GM12878 (cell line): ENCODE results near the gene FOXP3. TPM values are rescaled to one million over a fixed set of nuclear protein-coding genes. Genes with fewer than 3 reads are reported as not detected.

Source experiments
- ATAC-seq: fragments of 200-7000 bp; cut with Tn5 transposase; 3 replicates; pipeline ENCODE4 v1.9.1; 2020; ENCODE audit warnings: mild to moderate bottlenecking, moderate library complexity
- BruUV-seq: library from RNA; stranded (reverse); fragments of 400-500 nt; replicated peaks from 2 replicates; lab custom pipeline; 2021; lab: Mats Ljungman, UMichigan
- CTCF ChIA-PET: fragments of 300-600 bp; sonication (Branson Sonifier 250); formaldehyde crosslinking; extraction: SDS; loops from one replicate; lab custom pipeline; 2021; ENCODE audit warnings: inconsistent platforms; lab: Yijun Ruan, JAX
- POLR2A ChIA-PET: fragments of 350-600 bp; formaldehyde crosslinking; extraction: SDS; loops from one replicate; lab custom pipeline; 2021; ENCODE audit warnings: inconsistent platforms; lab: Charles Lee
- RAD21 ChIA-PET: fragments of 300-600 bp; sonication (Branson Sonifier 250); formaldehyde crosslinking; loops from one replicate; lab custom pipeline; 2023; ENCODE audit warnings: antibody characterized with exemption; ENCODE audit not compliant: unreplicated experiment; lab: Charles Lee
- SMC1A ChIA-PET: fragments of 300-600 bp; sonication (Branson Sonifier 250); formaldehyde crosslinking; loops from one replicate; lab custom pipeline; 2023; ENCODE audit not compliant: unreplicated experiment, uncharacterized antibody; lab: Charles Lee
- DNase-seq: peaks from one replicate; pipeline ENCODE4 v3.0.0-alpha.2; 2011; ENCODE audit warnings: low read depth, low spot score
- FAIRE-seq: peaks from 3 replicates; lab custom pipeline; 2011; peaks lifted over from hg19 to GRCh38; lab: Jason Lieb, UNC
- H2AFZ ChIP-seq: 2 replicates; pipeline ENCODE4 v1.6.0; 2011; ENCODE audit warnings: low read depth, low read length, control low read depth; ENCODE audit not compliant: control insufficient read depth
- H3K27ac ChIP-seq: 2 replicates; pipeline ENCODE4 v1.5.1; 2011; ENCODE audit warnings: control low read depth; ENCODE audit not compliant: control insufficient read depth, insufficient read depth
- H3K27me3 ChIP-seq, 2 experiments: replicated peaks in 1 of 2; 2 replicates each; pipeline versions ENCODE4 v1.6.0 to v1.6.1; 2011; ENCODE audit warnings: low read length in 1 of 2; ENCODE audit not compliant: control insufficient read depth in 2 of 2, insufficient read depth in 2 of 2
- H3K36me3 ChIP-seq, 2 experiments: 2 replicates each; pipeline ENCODE4 v1.5.1; 2011; ENCODE audit warnings: low read length in 1 of 2; ENCODE audit not compliant: control insufficient read depth in 2 of 2, insufficient read depth in 2 of 2
- H3K4me1 ChIP-seq: 2 replicates; pipeline ENCODE4 v1.6.1; 2011; ENCODE audit warnings: mild to moderate bottlenecking, low read length, moderate library complexity, mixed read lengths; ENCODE audit not compliant: control insufficient read depth, insufficient read depth
- H3K4me2 ChIP-seq: 2 replicates; pipeline ENCODE4 v1.6.0; 2011; ENCODE audit warnings: control low read depth; ENCODE audit not compliant: control insufficient read depth, insufficient read depth
- H3K4me3 ChIP-seq: fragments of 200-600 bp; sonication (generic); 2 replicates; pipeline ENCODE4 v1.5.1; 2016
- H3K79me2 ChIP-seq: 2 replicates; pipeline ENCODE4 v1.6.0; 2011; ENCODE audit warnings: low read length; ENCODE audit not compliant: control insufficient read depth, insufficient read depth
- H3K9ac ChIP-seq: 2 replicates; pipeline ENCODE4 v1.8.0; 2011; ENCODE audit warnings: low read length, control low read depth, mixed read lengths; ENCODE audit not compliant: control insufficient read depth, insufficient read depth
- H3K9me3 ChIP-seq: replicated peaks from 3 replicates; pipeline ENCODE4 v1.5.1; 2011; ENCODE audit warnings: mild to moderate bottlenecking, low read length; ENCODE audit not compliant: control insufficient read depth, insufficient read depth
- H4K20me1 ChIP-seq: 2 replicates; pipeline ENCODE4 v1.6.0; 2011; ENCODE audit not compliant: control insufficient read depth, insufficient read depth
- BHLHE40 ChIP-seq, 2 experiments: fragments of 450-650 bp in 1 of 2; IDR thresholded peaks; 2 replicates each; pipeline ENCODE4 v1.6.1; 2011 to 2017; ENCODE audit warnings: low read depth in 2 of 2, borderline replicate concordance in 1 of 2, improper control_type of control experiment in 1 of 2, low read length in 1 of 2, mild to moderate bottlenecking in 1 of 2
- BRCA1 ChIP-seq: IDR thresholded peaks from 2 replicates; pipeline ENCODE4 v1.6.1; 2011; ENCODE audit warnings: low read depth, low read length, improper control_type of control experiment
- CBFB ChIP-seq: IDR thresholded peaks from 2 replicates; pipeline ENCODE4 v1.6.1; 2016; ENCODE audit warnings: antibody characterized with exemption, low read depth
- E2F4 ChIP-seq: IDR thresholded peaks from 2 replicates; pipeline ENCODE4 v1.6.1; 2012; ENCODE audit warnings: low read depth, low read length, improper control_type of control experiment
- EGR1 ChIP-seq, 2 experiments: IDR thresholded peaks; 1 replicate in 1 of 2; 2 replicates in 1 of 2; pipeline ENCODE4 v1.6.1; 2011 to 2012; ENCODE audit warnings: low read depth in 2 of 2, low read length in 2 of 2, borderline replicate concordance in 1 of 2, mild to moderate bottlenecking in 1 of 2, moderate library complexity in 1 of 2
- HDAC6 ChIP-seq: fragments of 200-600 bp; sonication (generic); IDR thresholded peaks from one replicate; pipeline ENCODE4 v1.8.0; 2017; ENCODE audit warnings: antibody characterized with exemption; ENCODE audit not compliant: unreplicated experiment
- IKZF1 ChIP-seq: fragments of 450-650 bp; conservative IDR thresholded peaks from 2 replicates; pipeline ENCODE4 v1.6.1; 2017; ENCODE audit warnings: antibody characterized with exemption, mild to moderate bottlenecking
- MEF2A ChIP-seq: IDR thresholded peaks from 2 replicates; pipeline ENCODE4 v1.6.1; 2011; ENCODE audit warnings: low read depth, mild to moderate bottlenecking, low read length, moderate library complexity; ENCODE audit not compliant: insufficient read depth
- MTA2 ChIP-seq: fragments of 450-650 bp; IDR thresholded peaks from 2 replicates; pipeline ENCODE4 v1.6.1; 2016; ENCODE audit warnings: low read depth, mild to moderate bottlenecking, moderate library complexity
- MYC ChIP-seq: IDR thresholded peaks from 2 replicates; pipeline ENCODE4 v1.6.1; 2011; ENCODE audit warnings: mild to moderate bottlenecking, low read length, moderate library complexity, inconsistent platforms; ENCODE audit not compliant: insufficient read depth, insufficient replicate concordance, insufficient read length, severe bottlenecking
- NFYA ChIP-seq: IDR thresholded peaks from 2 replicates; pipeline ENCODE4 v1.6.1; 2011; ENCODE audit warnings: low read depth, mild to moderate bottlenecking, low read length, improper control_type of control experiment, borderline replicate concordance
- RB1 ChIP-seq: fragments of 450-650 bp; formaldehyde crosslinking; IDR thresholded peaks from 2 replicates; pipeline ENCODE4 v1.6.1; 2017; ENCODE audit warnings: mild to moderate bottlenecking, borderline replicate concordance
- RCOR1 ChIP-seq: conservative IDR thresholded peaks from 2 replicates; pipeline ENCODE4 v1.6.1; 2012; ENCODE audit warnings: low read depth, low read length, improper control_type of control experiment
- REST ChIP-seq: IDR thresholded peaks from 2 replicates; pipeline ENCODE4 v1.6.1; 2012; ENCODE audit warnings: mild to moderate bottlenecking, low read depth, low read length
- RFX5 ChIP-seq: IDR thresholded peaks from 2 replicates; pipeline ENCODE4 v1.6.1; 2011; ENCODE audit warnings: low read depth, low read length, improper control_type of control experiment
- TCF12 ChIP-seq: IDR thresholded peaks from 2 replicates; pipeline ENCODE4 v1.6.1; 2011; ENCODE audit warnings: low read depth, mild to moderate bottlenecking, low read length
- ZNF217 ChIP-seq: fragments of 450-650 bp; IDR thresholded peaks from 2 replicates; pipeline ENCODE4 v1.6.1; 2017; ENCODE audit warnings: antibody characterized with exemption, mild to moderate bottlenecking
- ZNF274 ChIP-seq: IDR thresholded peaks from one replicate; pipeline ENCODE4 v1.8.0; 2011; ENCODE audit not compliant: insufficient read length, insufficient read depth
- WGBS: methylation state at CpG from one replicate; pipeline ENCODE4 v1.1.6; 2016; ENCODE audit warnings: low lambda C conversion rate; ENCODE audit not compliant: insufficient replicate concordance, insufficient coverage; ENCODE audit errors: missing lambda C conversion rate; 5-methylcytosine and 5-hydroxymethylcytosine counted together
- in situ Hi-C: fragments of 300-500 bp; cut with MboI; formaldehyde crosslinking; loops from 9 replicates; pipeline ENCODE4 v1.14.3; 2018; ENCODE audit warnings: mixed read lengths
- intact Hi-C: fragments of 100-400 bp; cut with micrococcal nuclease; formaldehyde crosslinking; loops from one replicate; pipeline ENCODE4 v1.14.2; 2022; ENCODE audit not compliant: unreplicated experiment
- polyA plus RNA-seq, 11 experiments: library from polyadenylated mRNA; depleted of rRNA in 4 of 11; unstranded in 6 of 11; stranded (reverse) in 5 of 11; fragments of >200 nt; fragmentation: Nextera tagmentation in 4 of 11; fragmentation: Illumina TruSeq in 1 of 11; extraction: Ambion mirVana in 4 of 11; extraction: Trizol in 1 of 11; gene quantifications; 1 replicate in 1 of 11; 2 replicates in 10 of 11; pipeline versions ENCODE4 v1.2.1 to v1.2.3, GENCODE V29; 2011 to 2016; ENCODE audit warnings: inconsistent platforms in 2 of 11, missing spikeins in 2 of 11, low read depth in 1 of 11
- total RNA-seq, 4 experiments: library from RNA; depleted of rRNA in 3 of 4; stranded (reverse); fragments of >200 nt in 3 of 4; fragmentation: Illumina TruSeq in 1 of 4; extraction: Trizol in 1 of 4; gene quantifications; 2 replicates each; pipeline versions ENCODE4 v1.2.1 to v1.2.3, GENCODE V29; 2013 to 2021

Gene FOXP3
- total and polyA plus RNA-seq, 10 of the 15 experiments (the other 5 are each of a cell fraction or from before 2014, with no cell fraction given): 0.02 to 0.21 (median 0.08) TPM; not detected in 3

- CTCF ChIA-PET: interaction anchor here (0.9 kb wide), 1 partner anchor 71 kb away, joined by 3 read pairs; no protein-coding TSS in a partner anchor
- no peak for FAIRE-seq
Measured at GRCh38 chrX:49263631-49264030, 879 bp downstream of the FOXP3 start.

GRCh38 chrX:49262603-49263002, 1.9 kb downstream of the FOXP3 start:
- 7% methylated on average over 1 of the region's 1 CpG for WGBS
- no peak overlapping the region for H2AFZ ChIP-seq
- H3K27ac ChIP-seq: no peak overlapping the region
- ChIA-PET CTCF (no interaction called here), RAD21 (interaction anchor here (0.6 kb wide), 1 partner anchor 156 kb away, joined by 3 read pairs; no protein-coding TSS in a partner anchor), SMC1A (no interaction called here), POLR2A (no interaction called here)
- DNase-seq: no peak
- no peaks in the 10 kb centered on the region for H3K27me3 ChIP-seq
- intact Hi-C loops (no loop called here), in situ Hi-C loops (no loop called here)
- no peaks in the 10 kb centered on the region for H3K36me3 ChIP-seq
- H3K9me3 ChIP-seq: no peaks in the 10 kb centered on the region
- no peak overlapping the region for H3K9ac ChIP-seq
- no peaks in the 10 kb centered on the region for H3K4me1 ChIP-seq
- FAIRE-seq: no peak
- no peak for ATAC-seq
- no peak overlapping the region for H3K4me2 ChIP-seq
- H3K79me2 ChIP-seq: no peaks in the 10 kb centered on the region
- H4K20me1 ChIP-seq: no peaks in the 10 kb centered on the region
- H3K4me3 ChIP-seq: no peak overlapping the region
- BruUV-seq: no TSS peak
- TF ChIP-seq RB1 (no peak), RCOR1 (no peak), REST (no peak), BRCA1 (no peak), MEF2A (no peak), E2F4 (no peak), BHLHE40 (IDR thresholded peaks at IDR 0.05; ENCODE audit: borderline replicate concordance in 1 of 2, low read depth in 2 of 2, low read length in 1 of 2) (no peak), ZNF274 (no peak), IKZF1 (no peak), HDAC6 (no peak)

More at GRCh38 chrX:49263631-49264030, 879 bp downstream of the FOXP3 start:
- Histone ChIP-seq H3K9ac (no peak overlapping the region), H3K79me2 (no peaks in the 10 kb centered on the region), H4K20me1 (no peaks in the 10 kb centered on the region), H3K36me3 (no peaks in the 10 kb centered on the region), H3K27ac (no peak overlapping the region), H3K4me2 (no peak overlapping the region), H3K4me1 (no peaks in the 10 kb centered on the region), H3K27me3 (no peaks in the 10 kb centered on the region), H3K4me3 (no peak overlapping the region), H2AFZ (no peak overlapping the region), H3K9me3 (no peaks in the 10 kb centered on the region)
- TF ChIP-seq MTA2 (no peak), RCOR1 (no peak), TCF12 (no peak), NFYA (no peak), EGR1 (IDR thresholded peaks at IDR 0.05; ENCODE audit: borderline replicate concordance in 1 of 2, low read depth in 2 of 2, low read length in 2 of 2) (no peak), CBFB (no peak), RFX5 (no peak), ZNF217 (no peak), MYC (no peak)
- no peak for DNase-seq
- in situ Hi-C loops: no loop called here
- BruUV-seq: no TSS peak
- intact Hi-C loops: no loop called here
- POLR2A ChIA-PET: interaction anchor here (0.6 kb wide), 2 partner anchors 15 to 453 kb away, joined by 3 to 5 read pairs; no protein-coding TSS in a partner anchor
- WGBS: 60% methylated on average over 10 of the region's 10 CpGs
- no peak for ATAC-seq
- SMC1A ChIA-PET: no interaction called here
- RAD21 ChIA-PET: no interaction called here
